Measurements from ENCODE around the gene NMB.

The NMB gene

GRCh38 chr15:84611631-84612030, 46.4 kb downstream of the NMB start:
- DNase-seq (ENCODE audit: low spot score): no peak

GRCh38 chr15:84609818-84610525, 48.0 kb downstream of the NMB start:
- DNase-seq (ENCODE audit: low spot score): no peak

GRCh38 chr15:84608707-84609284, 49.2 kb downstream of the NMB start:
- DNase-seq (ENCODE audit: low spot score): no peak

GRCh38 chr15:84606653-84607120, 51.3 kb downstream of the NMB start:
- DNase-seq (ENCODE audit: low spot score): no peak

GRCh38 chr15:84605554-84605882, 52.5 kb downstream of the NMB start:
- no peak for DNase-seq (ENCODE audit: low spot score)

Measured in LoVo (cell line).